Neural cell (in vitro differentiated cells): Measurements from ENCODE around the gene IPO5.

Source experiments
- CTCF ChIP-seq: fragments of 450-650 bp; IDR thresholded peaks from 2 replicates; pipeline ENCODE4 v1.5.1; 2014; ENCODE audit warnings: antibody characterized with exemption, mild to moderate bottlenecking, moderate library complexity; ENCODE audit not compliant: poor library complexity, severe bottlenecking
- EZH2 ChIP-seq: fragments of 200-600, 300-800 bp; shearing (Covaris generic), sonication (generic); IDR thresholded peaks from 2 replicates; pipeline ENCODE4 v1.6.1; 2014; ENCODE audit warnings: antibody characterized with exemption, low read length, borderline replicate concordance, mild to moderate bottlenecking; ENCODE audit not compliant: insufficient read depth, poor library complexity, severe bottlenecking
- POLR2AphosphoS5 ChIP-seq: IDR thresholded peaks from 2 replicates; pipeline ENCODE4 v1.6.1; 2012
- RAD21 ChIP-seq: fragments of 450-650 bp; conservative IDR thresholded peaks from 2 replicates; pipeline ENCODE4 v1.6.1; 2014; ENCODE audit warnings: antibody characterized with exemption, mild to moderate bottlenecking, moderate library complexity
- TAF1 ChIP-seq: IDR thresholded peaks from 2 replicates; pipeline ENCODE4 v1.6.1; 2012; ENCODE audit warnings: low read depth

GRCh38 chr13:97935071-97935470 lies 18.4 kb upstream of the IPO5 start:
- TF ChIP-seq CTCF (no peak), POLR2AphosphoS5 (no peak), RAD21 (no peak), TAF1 (no peak), EZH2 (no peak)
